Effector CD8-positive, alpha-beta T cell (primary cell): ENCODE measurements around the gene LNP1.
"Not testable (repeated sequence)": the region's sequence is repeated elsewhere in the genome, so short reads cannot be mapped to it uniquely, and the experiment has no call there.

Experiments
- DNase-seq: peaks from one replicate; lab custom pipeline; 2025; lab: John Stamatoyannopoulos, UW

Gene LNP1

DNA sequence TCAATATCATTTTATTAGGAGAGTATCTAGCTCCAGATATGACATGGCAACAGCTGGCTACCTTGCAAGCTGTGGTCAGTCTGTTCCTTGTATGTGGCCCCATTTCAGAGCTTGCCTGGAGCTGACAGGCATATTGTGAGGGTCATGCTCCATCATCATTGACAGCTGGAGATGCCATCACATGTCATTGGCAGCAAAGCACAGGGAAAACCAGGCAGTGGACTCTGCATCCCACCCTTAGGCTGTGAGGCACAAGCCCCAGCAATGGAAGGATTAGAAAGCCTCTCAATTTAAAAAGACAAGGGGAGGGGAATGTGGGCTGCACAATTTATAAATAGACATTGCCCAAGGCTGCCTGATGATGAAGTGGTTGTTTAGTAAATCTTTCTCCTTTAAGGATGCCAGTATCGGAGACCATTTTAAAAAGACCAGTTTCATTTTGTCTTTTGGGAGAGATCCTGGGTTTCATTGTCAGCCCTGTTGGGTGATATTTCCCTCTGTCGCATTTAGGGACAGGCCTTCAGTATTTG, 27.9 kb downstream of the LNP1 start:
- no peak for DNase-seq

DNA sequence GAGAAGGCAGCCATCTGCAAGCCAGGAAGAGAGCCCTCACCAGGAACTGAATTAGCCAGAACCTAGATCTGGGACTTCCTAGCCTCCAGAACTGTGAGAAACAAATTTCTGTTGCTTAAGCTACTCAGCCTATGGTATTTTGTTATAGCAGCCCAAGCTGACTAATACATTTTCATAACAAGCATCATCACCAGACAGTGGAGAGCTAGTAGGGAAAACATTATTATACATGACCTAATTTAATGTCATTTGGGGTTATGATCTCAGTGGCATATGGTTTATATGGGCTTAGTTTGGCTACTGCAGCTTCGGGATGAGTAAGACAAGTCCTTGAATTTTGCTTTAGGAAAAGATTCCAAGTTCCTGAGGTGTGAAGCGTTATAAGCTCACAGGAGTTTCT, 35.6 kb downstream of the LNP1 start:
- no peak for DNase-seq

GRCh38 chr3:100437721-100438622, 36.6 kb downstream of the LNP1 start:
- no peak for DNase-seq

- DNase-seq: no peak
Measured at GRCh38 chr3:100438623-100438974, 37.3 kb downstream of the LNP1 start.

DNA sequence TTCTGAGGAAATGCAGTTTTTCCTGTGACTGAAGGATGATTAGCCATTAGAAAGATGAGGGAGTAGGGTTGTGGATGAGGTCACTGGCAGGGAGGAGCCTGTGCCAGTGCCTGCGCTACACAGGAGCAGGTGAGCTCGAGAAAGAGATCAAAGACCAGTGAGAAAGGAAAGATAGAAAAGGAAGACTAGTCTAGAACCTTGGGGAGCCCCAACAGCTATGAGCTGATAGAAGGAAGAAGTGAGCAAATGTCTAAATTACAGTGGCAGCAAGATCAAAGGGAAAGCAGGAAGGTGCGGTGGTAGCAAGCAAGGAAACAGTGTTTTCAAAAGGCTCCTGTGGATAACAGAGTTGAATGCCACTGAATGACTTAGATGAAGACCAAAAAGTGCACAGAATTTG, 39.6 kb downstream of the LNP1 start:
- DNase-seq: no peak

GRCh38 chr3:100443690-100444089, 42.4 kb downstream of the LNP1 start:
- no peak for DNase-seq

DNA sequence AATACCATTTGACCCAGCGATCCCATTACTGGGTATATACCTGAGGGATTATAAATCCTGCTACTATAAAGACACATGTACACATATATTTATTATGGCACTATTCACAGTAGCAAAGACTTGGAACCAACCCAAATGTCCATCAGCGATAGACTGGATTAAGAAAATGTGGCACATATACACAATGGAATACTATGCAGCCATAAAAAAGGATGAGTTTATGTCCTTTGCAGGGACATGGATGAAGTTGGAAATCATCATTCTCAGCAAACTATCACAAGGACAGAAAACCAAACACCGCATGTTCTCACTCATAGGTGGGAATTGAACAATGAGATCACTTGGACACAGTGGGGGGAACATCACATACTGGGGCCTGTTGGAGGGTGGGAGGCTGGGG, 45.7 kb downstream of the LNP1 start:
- DNase-seq: not testable (repeated sequence)

DNA sequence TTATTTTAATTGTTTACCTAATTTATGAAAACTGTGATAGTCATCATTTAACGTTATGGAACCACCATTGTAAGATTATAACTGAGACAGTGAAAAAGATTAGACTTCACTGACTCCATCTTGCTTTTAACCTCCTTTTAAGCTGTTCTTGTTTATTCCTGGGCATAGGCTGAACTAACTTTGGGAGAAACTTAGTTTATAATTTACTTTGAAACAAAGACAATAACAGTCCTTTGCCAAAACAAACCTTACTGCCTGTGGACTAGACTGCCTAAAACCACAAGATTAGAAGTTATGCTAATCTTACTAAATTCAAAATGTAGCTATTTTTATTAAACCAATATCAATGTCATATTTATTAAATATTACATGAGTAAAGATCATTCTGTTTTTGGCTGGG, 46.7 kb downstream of the LNP1 start:
- DNase-seq: no peak

DNA sequence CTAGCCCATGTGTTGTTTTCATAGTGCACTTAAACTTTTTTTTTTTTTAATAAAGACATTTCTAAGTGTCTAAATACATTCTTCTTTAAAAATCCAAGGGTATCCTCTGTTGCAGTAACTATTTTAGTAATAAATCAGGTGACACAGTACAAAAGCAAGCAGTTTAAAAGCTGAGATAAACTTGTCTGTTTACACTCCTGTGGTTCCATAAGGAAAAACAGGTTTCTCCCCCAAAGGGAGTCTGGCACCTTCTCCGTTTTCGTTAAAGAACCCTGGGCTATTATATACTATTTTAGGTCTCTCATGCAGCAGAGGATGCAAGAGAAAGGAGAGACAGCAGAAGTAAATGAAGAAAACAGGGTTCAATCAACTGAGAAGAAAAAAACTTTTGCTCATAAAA, 47.9 kb downstream of the LNP1 start:
- no peak for DNase-seq

DNA sequence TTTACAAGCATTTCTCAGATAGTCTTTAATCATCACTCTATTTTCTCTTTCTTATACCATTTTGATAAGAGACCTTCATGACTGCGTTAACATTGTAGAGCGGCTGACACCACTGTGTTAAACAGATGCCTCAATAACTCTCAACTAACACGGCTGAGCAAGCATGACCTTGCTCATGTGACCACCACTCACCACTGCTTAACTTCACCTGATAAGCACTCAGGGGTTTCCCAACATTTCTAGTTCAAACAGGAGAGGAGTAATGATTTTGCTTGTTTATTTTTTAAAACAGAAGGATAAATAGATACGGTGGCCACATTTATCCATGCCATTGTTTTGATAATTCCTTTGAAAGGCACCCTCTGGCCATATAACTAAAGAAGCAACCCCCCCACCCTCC, 53.3 kb downstream of the LNP1 start:
- DNase-seq: no peak

GRCh38 chr3:100455841-100456550, 54.7 kb downstream of the LNP1 start:
- no peak for DNase-seq

DNA sequence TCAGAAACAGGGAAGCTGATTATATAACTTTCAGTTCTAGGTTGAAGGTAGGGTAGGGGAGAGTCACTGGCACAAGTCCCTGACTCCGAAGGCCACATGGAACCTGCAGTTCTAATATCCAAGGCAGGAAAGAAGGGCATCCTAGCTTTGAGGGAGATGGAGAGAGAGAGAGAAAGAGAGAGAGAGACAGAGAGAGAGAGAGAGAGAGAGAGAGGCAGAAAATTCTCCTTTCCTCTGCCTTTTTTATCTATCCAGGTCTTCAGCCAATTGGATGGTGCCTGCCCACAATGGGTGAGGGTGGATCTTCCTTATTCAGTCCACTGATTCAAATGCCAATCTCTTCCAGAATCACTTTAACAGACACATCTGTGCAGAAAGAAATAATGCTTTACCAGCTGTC, 55.4 kb downstream of the LNP1 start:
- no peak for DNase-seq

DNA sequence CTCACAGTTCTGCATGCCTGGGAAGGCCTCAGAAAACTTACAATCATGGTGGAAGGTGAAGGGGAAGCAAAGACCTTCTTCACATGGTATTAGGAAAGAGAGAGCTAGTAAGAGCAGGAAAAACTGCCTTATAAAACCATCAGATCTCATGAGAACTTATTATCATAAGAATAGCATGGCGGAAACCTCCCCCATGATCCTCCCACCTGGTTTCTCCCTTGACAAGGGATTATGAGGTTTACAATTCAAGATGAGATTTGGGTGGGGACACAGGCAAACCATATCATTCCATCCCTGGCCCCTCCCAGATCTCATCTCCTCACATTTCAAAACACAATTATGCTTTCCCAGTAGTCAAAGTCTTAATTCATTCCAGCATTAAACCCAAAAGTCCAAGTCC, 56.5 kb downstream of the LNP1 start:
- DNase-seq: no peak

GRCh38 chr3:100458814-100459213, 57.5 kb downstream of the LNP1 start:
- no peak for DNase-seq

- no peak for DNase-seq
Measured at GRCh38 chr3:100463002-100463401, 61.7 kb downstream of the LNP1 start.

DNA sequence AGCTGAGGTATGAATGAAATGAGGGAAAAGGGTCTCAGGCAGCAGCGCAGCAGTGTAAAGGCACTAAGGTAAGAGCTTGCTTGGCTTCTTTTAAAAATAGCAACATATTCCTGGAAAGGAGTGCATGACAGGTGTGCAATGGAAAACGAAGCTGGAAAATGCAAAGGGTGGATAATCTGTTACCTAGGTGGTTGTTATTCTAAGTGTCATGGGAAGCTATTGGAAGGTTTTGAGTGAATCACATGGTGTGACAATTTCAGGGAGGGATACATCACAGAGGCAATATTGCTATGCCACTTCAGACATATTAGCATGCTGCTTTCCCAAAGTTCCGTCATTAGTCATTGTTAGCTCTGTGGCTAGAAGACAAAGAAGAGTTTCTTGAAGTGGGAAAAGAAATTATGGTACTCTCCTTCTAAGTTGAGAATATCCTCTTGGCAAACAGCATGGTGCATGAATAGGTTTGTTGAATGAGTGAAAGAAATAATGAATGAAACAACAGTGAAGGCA, 62.4 kb downstream of the LNP1 start:
- no peak for DNase-seq

- no peak for DNase-seq
Measured at GRCh38 chr3:100465892-100466777, 64.8 kb downstream of the LNP1 start.

DNA sequence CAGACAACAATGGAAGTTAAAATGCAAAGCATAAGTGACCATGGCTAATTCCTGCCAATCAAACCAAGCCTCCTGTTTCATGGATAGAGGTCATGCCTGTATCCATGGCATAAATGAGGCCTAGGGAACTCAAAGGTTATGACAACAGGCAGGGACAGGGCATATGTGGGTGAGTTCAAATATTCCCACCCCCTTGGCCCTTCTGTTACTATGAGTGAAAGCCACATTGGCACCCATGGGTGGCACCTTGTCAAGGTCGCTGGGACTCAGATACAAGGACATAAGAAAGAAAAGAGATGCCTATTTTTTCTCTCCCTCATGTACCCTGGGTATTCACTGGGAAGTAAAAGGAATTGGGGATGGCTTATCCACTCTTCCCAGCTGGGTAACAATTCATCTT, 65.8 kb downstream of the LNP1 start:
- DNase-seq: no peak

DNA sequence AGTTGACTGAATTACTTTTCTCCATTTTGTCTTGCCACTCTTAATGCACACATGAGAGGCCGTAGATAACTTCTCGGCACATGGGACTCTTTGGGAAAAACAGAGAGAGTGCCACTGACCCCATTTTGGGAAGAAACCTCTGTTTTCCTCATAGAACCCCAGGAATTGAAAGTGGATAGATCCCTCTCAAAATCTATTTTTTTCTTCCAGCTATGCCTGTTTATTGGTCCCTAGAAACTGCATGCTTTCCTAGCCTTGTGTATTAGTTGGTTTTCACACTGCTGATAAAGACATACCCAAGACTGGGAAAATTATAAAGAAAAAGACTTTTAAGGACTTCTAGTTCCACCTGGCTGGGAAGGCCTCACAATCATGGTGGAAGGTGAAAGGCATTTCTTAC, 67.3 kb downstream of the LNP1 start:
- DNase-seq: no peak

DNA sequence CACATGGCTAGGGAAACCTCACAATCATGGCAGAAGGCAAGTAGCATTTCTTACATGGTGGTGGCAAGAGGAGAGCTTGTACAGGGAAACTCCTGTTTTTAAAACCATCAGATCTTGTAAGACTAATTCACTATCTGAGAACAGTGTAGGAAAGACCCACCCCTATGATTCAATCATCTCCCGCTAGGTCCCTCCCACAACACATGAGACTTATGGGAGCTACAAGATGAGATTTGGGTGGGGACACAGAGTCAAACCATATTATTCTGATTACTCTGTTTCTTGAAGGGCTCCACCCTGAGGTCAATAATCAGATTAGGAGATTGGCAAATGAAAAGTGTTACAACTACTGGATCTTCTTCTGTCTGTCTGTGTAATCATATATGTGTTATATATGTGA, 69.6 kb downstream of the LNP1 start:
- no peak for DNase-seq

- no peak for DNase-seq
Measured at GRCh38 chr3:100471444-100471843, 70.1 kb downstream of the LNP1 start.

DNA sequence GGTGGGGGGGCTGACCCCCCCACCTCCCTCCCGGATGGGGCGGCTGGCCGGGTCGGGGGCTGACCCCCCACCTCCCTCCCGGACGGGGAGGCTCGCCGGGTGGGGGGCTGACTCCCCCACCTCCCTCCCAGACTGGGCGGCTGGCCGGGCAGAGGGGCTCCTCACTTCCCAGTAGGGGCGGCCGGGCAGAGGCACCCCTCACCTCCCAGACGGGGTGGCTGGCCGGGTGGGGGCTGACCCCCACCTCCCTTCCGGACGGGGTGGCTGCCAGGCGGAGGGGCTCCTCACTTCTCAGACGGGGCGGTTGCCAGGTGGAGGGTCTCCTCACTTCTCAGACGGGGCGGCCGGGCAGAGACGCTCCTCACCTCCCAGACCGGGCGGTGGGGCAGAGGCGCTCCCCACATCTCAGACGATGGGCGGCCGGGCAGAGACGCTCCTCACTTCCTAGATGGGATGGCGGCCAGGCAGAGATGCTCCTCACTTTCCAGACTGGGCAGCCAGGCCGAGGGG, 76.6 kb downstream of the LNP1 start:
- DNase-seq: not testable (repeated sequence)
